HepG2 (cell line): ENCODE measurements around the gene PDCD2L. TPM values are rescaled to one million over a fixed set of nuclear protein-coding genes. Genes with fewer than 3 reads are reported as not detected.

ENCODE experiments used
- ARID2 ChIP-seq: sonication (generic); formaldehyde crosslinking; IDR thresholded peaks from 2 replicates; pipeline ENCODE4 v1.8.1; 2022; ENCODE audit warnings: mild to moderate bottlenecking, missing genetic modification reagents, borderline replicate concordance
- BATF2 ChIP-seq: sonication (generic); formaldehyde crosslinking; IDR thresholded peaks from 2 replicates; pipeline ENCODE4 v1.8.0; 2022; ENCODE audit warnings: mild to moderate bottlenecking, missing genetic modification reagents, moderate library complexity
- CHCHD3 ChIP-seq: sonication (generic); formaldehyde crosslinking; IDR thresholded peaks from 2 replicates; pipeline ENCODE4 v1.8.0; 2022; ENCODE audit warnings: mild to moderate bottlenecking, missing genetic modification reagents, moderate library complexity
- HNRNPK ChIP-seq: fragments of 200-400 bp; formaldehyde crosslinking; IDR thresholded peaks from 2 replicates; pipeline ENCODE4 v1.6.1; 2018; ENCODE audit warnings: low read length, low read depth, moderate library complexity, mild to moderate bottlenecking; ENCODE audit not compliant: poor library complexity, severe bottlenecking
- HOXA5 ChIP-seq: sonication (generic); formaldehyde crosslinking; IDR thresholded peaks from 2 replicates; pipeline ENCODE4 v1.4.0; 2020; ENCODE audit warnings: missing genetic modification reagents
- KAT7 ChIP-seq: IDR thresholded peaks from 2 replicates; pipeline ENCODE4 v1.6.1; 2018; ENCODE audit warnings: borderline replicate concordance, missing compliant biosample characterization
- MAFF ChIP-seq: IDR thresholded peaks from 2 replicates; pipeline ENCODE4 v1.6.1; 2011; ENCODE audit warnings: low read depth, low read length, improper control_type of control experiment
- MLLT10 ChIP-seq: sonication (generic); formaldehyde crosslinking; IDR thresholded peaks from 2 replicates; pipeline ENCODE4 v1.4.0; 2020; ENCODE audit warnings: missing genetic modification reagents
- SOX13 ChIP-seq, 3 experiments: fragments of 450-650 bp in 1 of 3; sonication (generic) in 1 of 3; formaldehyde crosslinking in 1 of 3; IDR thresholded peaks in 2 of 3; conservative IDR thresholded peaks in 1 of 3; 2 replicates each; pipeline versions ENCODE4 v1.5.0 to v1.6.1; 2016 to 2020; ENCODE audit warnings: antibody characterized with exemption in 1 of 3, mild to moderate bottlenecking in 1 of 3, missing compliant biosample characterization in 1 of 3, missing genetic modification reagents in 1 of 3, moderate library complexity in 1 of 3
- SRSF4 ChIP-seq: fragments of 200-400 bp; formaldehyde crosslinking; IDR thresholded peaks from one replicate; pipeline ENCODE4 v1.6.1; 2018; ENCODE audit warnings: mild to moderate bottlenecking, low read depth, low read length, moderate library complexity; ENCODE audit not compliant: poor library complexity, severe bottlenecking
- STAG1 ChIP-seq: sonication (generic); formaldehyde crosslinking; IDR thresholded peaks from 2 replicates; pipeline ENCODE4 v1.4.0; 2020; ENCODE audit warnings: missing genetic modification reagents
- ZMAT3 ChIP-seq: sonication (generic); formaldehyde crosslinking; conservative IDR thresholded peaks from 2 replicates; pipeline ENCODE4 v1.7.0; 2021; ENCODE audit warnings: missing genetic modification reagents
- ZNF20 ChIP-seq: sonication (generic); formaldehyde crosslinking; IDR thresholded peaks from 2 replicates; pipeline ENCODE4 v1.4.0; 2020; ENCODE audit warnings: mild to moderate bottlenecking, moderate library complexity, missing genetic modification reagents
- ZNF282 ChIP-seq: fragments of 450-650 bp; IDR thresholded peaks from 2 replicates; pipeline ENCODE4 v1.6.1; 2018; ENCODE audit not compliant: partially characterized antibody
- ZNF572 ChIP-seq: sonication (generic); formaldehyde crosslinking; IDR thresholded peaks from 2 replicates; pipeline ENCODE4 v1.5.1; 2020; ENCODE audit warnings: mild to moderate bottlenecking, missing genetic modification reagents
- ZNF580 ChIP-seq: IDR thresholded peaks from 2 replicates; pipeline ENCODE4 v1.6.1; 2016; ENCODE audit warnings: low read depth, borderline replicate concordance
- polyA plus RNA-seq, 8 experiments: library from polyadenylated mRNA; depleted of rRNA in 3 of 8; stranded (reverse) in 7 of 8; unstranded in 1 of 8; fragments of >200 nt; fragmentation: Illumina TruSeq in 4 of 8; extraction: Trizol in 4 of 8; gene quantifications; 2 replicates each; pipeline versions ENCODE4 v1.2.1 to v1.2.3, GENCODE V29; 2011 to 2016; ENCODE audit warnings: low read depth in 4 of 8, missing spikeins in 1 of 8, mixed read lengths in 1 of 8; ENCODE audit not compliant: insufficient read depth in 1 of 8
- total RNA-seq, 5 experiments: library from RNA; depleted of rRNA; stranded (reverse); fragments of >200 nt; fragmentation: Illumina TruSeq; extraction: Trizol; gene quantifications; 2 replicates each; pipeline ENCODE4 v1.2.3, GENCODE V29; 2016; ENCODE audit warnings: low read depth in 1 of 5
- TF ChIP-seq, protein P1 (sequence below): sonication (generic); formaldehyde crosslinking; IDR thresholded peaks from 2 replicates; pipeline ENCODE4 v1.4.0; 2020; ENCODE audit warnings: missing genetic modification reagents, mild to moderate bottlenecking, borderline replicate concordance
- TF ChIP-seq, protein P2 (sequence below): sonication (generic); formaldehyde crosslinking; IDR thresholded peaks from 2 replicates; pipeline ENCODE4 v1.5.0; 2020; ENCODE audit warnings: missing genetic modification reagents
- TF ChIP-seq, protein P3 (sequence below): sonication (generic); formaldehyde crosslinking; IDR thresholded peaks from 2 replicates; pipeline ENCODE4 v1.4.0; 2020; ENCODE audit warnings: low read depth, missing genetic modification reagents

Gene PDCD2L
- total and polyA plus RNA-seq, 2 of the 13 experiments (the other 11 are each of a cell fraction or from before 2014, with no cell fraction given), result 29.3 to 35.2 TPM

DNA sequence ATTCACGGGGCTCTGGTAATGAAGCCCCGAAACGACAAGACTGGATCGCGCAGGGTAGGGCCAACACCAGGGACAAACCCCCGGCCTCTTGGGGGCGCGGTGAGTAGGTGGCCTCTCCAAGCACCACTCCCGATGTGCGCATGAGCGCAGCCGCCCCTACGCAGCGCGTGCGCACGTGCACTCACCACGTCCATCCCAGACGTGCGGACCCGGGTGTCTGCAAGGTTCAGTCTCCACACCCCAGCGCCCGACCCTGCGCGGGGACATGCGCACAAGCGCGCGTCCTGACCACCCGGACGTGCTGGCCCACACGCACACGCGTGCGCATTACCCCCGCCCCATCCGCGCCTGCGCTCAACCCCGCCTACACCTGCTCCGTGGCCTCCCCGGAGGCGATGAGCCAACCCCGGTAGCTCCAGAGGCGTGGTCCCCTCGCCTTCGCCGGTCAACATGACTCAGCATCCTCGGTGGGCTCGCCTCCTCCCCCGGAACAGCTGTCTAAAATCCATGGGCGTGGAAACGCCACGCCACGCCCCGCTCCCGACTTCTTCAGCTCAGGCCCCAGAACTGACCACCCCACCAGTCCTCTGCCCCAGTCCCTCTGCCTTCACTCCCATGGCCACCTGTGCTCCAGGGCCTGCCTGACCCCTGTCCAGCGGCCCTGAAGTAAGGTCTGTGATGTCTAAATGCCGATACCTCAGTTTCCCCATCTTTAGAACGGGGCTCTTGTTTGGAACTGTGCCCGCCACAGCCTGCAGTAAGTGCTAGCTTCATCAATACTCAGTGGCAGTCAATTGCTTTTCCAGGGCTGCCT, 44.9 kb upstream of the PDCD2L start (continued):
- TF ChIP-seq, protein P1, sequence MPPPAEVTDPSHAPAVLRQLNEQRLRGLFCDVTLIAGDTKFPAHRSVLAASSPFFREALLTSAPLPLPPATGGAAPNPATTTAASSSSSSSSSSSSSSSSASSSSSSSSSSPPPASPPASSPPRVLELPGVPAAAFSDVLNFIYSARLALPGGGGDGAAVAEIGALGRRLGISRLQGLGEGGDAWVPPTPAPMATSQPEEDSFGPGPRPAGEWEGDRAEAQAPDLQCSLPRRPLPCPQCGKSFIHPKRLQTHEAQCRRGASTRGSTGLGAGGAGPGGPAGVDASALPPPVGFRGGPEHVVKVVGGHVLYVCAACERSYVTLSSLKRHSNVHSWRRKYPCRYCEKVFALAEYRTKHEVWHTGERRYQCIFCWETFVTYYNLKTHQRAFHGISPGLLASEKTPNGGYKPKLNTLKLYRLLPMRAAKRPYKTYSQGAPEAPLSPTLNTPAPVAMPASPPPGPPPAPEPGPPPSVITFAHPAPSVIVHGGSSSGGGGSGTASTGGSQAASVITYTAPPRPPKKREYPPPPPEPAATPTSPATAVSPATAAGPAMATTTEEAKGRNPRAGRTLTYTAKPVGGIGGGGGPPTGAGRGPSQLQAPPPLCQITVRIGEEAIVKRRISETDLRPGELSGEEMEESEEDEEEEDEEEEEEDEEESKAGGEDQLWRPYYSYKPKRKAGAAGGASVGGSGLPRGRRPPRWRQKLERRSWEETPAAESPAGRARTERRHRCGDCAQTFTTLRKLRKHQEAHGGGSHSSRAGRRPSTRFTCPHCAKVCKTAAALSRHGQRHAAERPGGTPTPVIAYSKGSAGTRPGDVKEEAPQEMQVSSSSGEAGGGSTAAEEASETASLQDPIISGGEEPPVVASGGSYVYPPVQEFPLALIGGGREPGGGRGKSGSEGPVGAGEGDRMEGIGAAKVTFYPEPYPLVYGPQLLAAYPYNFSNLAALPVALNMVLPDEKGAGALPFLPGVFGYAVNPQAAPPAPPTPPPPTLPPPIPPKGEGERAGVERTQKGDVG (CRISPR knock-in tag), result no peak
- TF ChIP-seq CHCHD3 (CRISPR knock-in tag), result no peak
- TF ChIP-seq SOX13 (IDR thresholded peaks at IDR 0.05), result peak; percentile 28; the same call in 1 of the 2 replicates
- peak in 1 of 2 experiments; percentile 27; a peak in 1 of 4 replicates for TF ChIP-seq SOX13 (CRISPR knock-in tag; conservative IDR thresholded peaks at IDR 0.05 in 1 of 2, IDR thresholded peaks at IDR 0.05 in 1 of 2)
- TF ChIP-seq ZMAT3, result peak; percentile 50; the same call in 1 of the 2 replicates
- TF ChIP-seq HOXA5 (CRISPR knock-in tag), result no peak
- no peak for TF ChIP-seq SRSF4
- peak; percentile 67; the same call in 1 of the 2 replicates for TF ChIP-seq KAT7 (CRISPR knock-in tag)
- no peak for TF ChIP-seq ZNF20 (CRISPR knock-in tag)
- peak; percentile 89 for TF ChIP-seq MAFF
- TF ChIP-seq ARID2 (CRISPR knock-in tag), result peak; percentile 85
- TF ChIP-seq, protein P2, sequence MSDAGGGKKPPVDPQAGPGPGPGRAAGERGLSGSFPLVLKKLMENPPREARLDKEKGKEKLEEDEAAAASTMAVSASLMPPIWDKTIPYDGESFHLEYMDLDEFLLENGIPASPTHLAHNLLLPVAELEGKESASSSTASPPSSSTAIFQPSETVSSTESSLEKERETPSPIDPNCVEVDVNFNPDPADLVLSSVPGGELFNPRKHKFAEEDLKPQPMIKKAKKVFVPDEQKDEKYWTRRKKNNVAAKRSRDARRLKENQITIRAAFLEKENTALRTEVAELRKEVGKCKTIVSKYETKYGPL (CRISPR knock-in tag), result no peak
- no peak for TF ChIP-seq STAG1 (CRISPR knock-in tag)
- peak; percentile 54; the same call in 1 of the 2 replicates for TF ChIP-seq ZNF580
- TF ChIP-seq MLLT10 (CRISPR knock-in tag), result no peak
- TF ChIP-seq ZNF282, result no peak
- TF ChIP-seq HNRNPK, result peak; percentile 52
- TF ChIP-seq ZNF572 (CRISPR knock-in tag), result 0 out of 2 replicates have a peak, but pooled peaks have one; percentile 28
- TF ChIP-seq, protein P3, sequence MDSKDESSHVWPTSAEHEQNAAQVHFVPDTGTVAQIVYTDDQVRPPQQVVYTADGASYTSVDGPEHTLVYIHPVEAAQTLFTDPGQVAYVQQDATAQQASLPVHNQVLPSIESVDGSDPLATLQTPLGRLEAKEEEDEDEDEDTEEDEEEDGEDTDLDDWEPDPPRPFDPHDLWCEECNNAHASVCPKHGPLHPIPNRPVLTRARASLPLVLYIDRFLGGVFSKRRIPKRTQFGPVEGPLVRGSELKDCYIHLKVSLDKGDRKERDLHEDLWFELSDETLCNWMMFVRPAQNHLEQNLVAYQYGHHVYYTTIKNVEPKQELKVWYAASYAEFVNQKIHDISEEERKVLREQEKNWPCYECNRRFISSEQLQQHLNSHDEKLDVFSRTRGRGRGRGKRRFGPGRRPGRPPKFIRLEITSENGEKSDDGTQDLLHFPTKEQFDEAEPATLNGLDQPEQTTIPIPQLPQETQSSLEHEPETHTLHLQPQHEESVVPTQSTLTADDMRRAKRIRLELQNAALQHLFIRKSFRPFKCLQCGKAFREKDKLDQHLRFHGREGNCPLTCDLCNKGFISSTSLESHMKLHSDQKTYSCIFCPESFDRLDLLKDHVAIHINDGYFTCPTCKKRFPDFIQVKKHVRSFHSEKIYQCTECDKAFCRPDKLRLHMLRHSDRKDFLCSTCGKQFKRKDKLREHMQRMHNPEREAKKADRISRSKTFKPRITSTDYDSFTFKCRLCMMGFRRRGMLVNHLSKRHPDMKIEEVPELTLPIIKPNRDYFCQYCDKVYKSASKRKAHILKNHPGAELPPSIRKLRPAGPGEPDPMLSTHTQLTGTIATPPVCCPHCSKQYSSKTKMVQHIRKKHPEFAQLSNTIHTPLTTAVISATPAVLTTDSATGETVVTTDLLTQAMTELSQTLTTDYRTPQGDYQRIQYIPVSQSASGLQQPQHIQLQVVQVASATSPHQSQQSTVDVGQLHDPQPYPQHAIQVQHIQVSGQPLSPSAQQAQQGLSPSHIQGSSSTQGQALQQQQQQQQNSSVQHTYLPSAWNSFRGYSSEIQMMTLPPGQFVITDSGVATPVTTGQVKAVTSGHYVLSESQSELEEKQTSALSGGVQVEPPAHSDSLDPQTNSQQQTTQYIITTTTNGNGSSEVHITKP (CRISPR knock-in tag), result peak; percentile 46; the same call in 1 of the 2 replicates
- no peak for TF ChIP-seq BATF2 (CRISPR knock-in tag)
